Measurements from ENCODE around the gene NELFB.
A peak's percentile ranks its signal among the peaks of the same experiment; 100 is the strongest.
"Not testable (repeated sequence)": the region's sequence is repeated elsewhere in the genome, so short reads cannot be mapped to it uniquely, and the experiment has no call there.

Gene NELFB

GRCh38 chr9:137234758-137235423, 20.2 kb upstream of the NELFB start:
- no peak for DNase-seq (ENCODE audit: low spot score)

- peak; percentile 57 for DNase-seq (ENCODE audit: low spot score)
Measured at GRCh38 chr9:137235424-137236237, 19.5 kb upstream of the NELFB start.

GRCh38 chr9:137236238-137236935, 18.7 kb upstream of the NELFB start:
- DNase-seq (ENCODE audit: low spot score): peak; percentile 94

GRCh38 chr9:137236936-137237421, 18.1 kb upstream of the NELFB start:
- no peak for DNase-seq (ENCODE audit: low spot score)

- DNase-seq (ENCODE audit: low spot score): no peak
Measured at GRCh38 chr9:137237759-137238726, 17.1 kb upstream of the NELFB start.

- DNase-seq (ENCODE audit: low spot score): not testable (repeated sequence)
Measured at GRCh38 chr9:137239541-137240200, 15.5 kb upstream of the NELFB start.

- no peak for DNase-seq (ENCODE audit: low spot score)
Measured at GRCh38 chr9:137240318-137240840, 14.7 kb upstream of the NELFB start.

GRCh38 chr9:137240841-137241489, 14.2 kb upstream of the NELFB start, which contains the start of gene TUBB4B:
Gene TUBB4B (plus strand): TSS chr9:137241287. CDS start chr9:137241361, 74 bp downstream.
- peak; percentile 96 for DNase-seq (ENCODE audit: low spot score)

GRCh38 chr9:137241490-137242268, 13.4 kb upstream of the NELFB start:
- peak; percentile 70 for DNase-seq (ENCODE audit: low spot score)

- DNase-seq (ENCODE audit: low spot score): no peak
Measured at GRCh38 chr9:137242269-137243203, 12.6 kb upstream of the NELFB start.

GRCh38 chr9:137243266-137243625, 11.9 kb upstream of the NELFB start:
- not testable (repeated sequence) for DNase-seq (ENCODE audit: low spot score)

GRCh38 chr9:137243626-137244485, 11.3 kb upstream of the NELFB start:
- no peak for DNase-seq (ENCODE audit: low spot score)

GRCh38 chr9:137244486-137245449, 10.4 kb upstream of the NELFB start:
- DNase-seq (ENCODE audit: low spot score): peak; percentile 60

GRCh38 chr9:137245450-137246421, 9.4 kb upstream of the NELFB start:
- DNase-seq (ENCODE audit: low spot score): no peak

Measured in iPS-NIHi11 (cell line).